Vagina (tissue), 2 donors: ENCODE measurements around the gene ECPAS.

Source experiments
- CTCF ChIP-seq, 3 experiments: fragments of 450-650 bp in 2 of 3; fragments of 200-600 bp in 1 of 3; sonication (generic) in 1 of 3; IDR thresholded peaks; one replicate each; pipeline ENCODE4 v1.5.1; 2017 to 2019; ENCODE audit warnings: antibody characterized with exemption in 3 of 3, mild to moderate bottlenecking in 2 of 3, moderate library complexity in 2 of 3
- POLR2A ChIP-seq, 2 donors: fragments of 450-650 bp; IDR thresholded peaks; one replicate each; pipeline ENCODE4 v1.6.1; 2017; ENCODE audit warnings: antibody characterized with exemption in 2 of 2, mild to moderate bottlenecking in 2 of 2, moderate library complexity in 2 of 2
- POLR2AphosphoS5 ChIP-seq, 2 donors: sonication (generic); formaldehyde crosslinking; IDR thresholded peaks; one replicate each; pipeline ENCODE4 v1.9.0; 2017; ENCODE audit warnings: antibody characterized with exemption in 2 of 2, mild to moderate bottlenecking in 2 of 2, low read depth in 1 of 2; ENCODE audit not compliant: insufficient read depth in 1 of 2

GRCh38 chr9:111450124-111450523 is 34.1 kb downstream of the ECPAS start:
- TF ChIP-seq CTCF (IDR thresholded peaks at IDR 0.05) (no peak), POLR2AphosphoS5 (IDR thresholded peaks at IDR 0.05; ENCODE audit: insufficient read depth in 1 of 2, low read depth in 1 of 2) (no peak), POLR2A (IDR thresholded peaks at IDR 0.05) (no peak)
